HG03060 (cell line): ENCODE measurements around the gene CNIH2.
"Not testable (repeated sequence)": the region's sequence is repeated elsewhere in the genome, so short reads cannot be mapped to it uniquely, and the experiment has no call there.

Source experiments
- ATAC-seq: cut with Tn5 transposase; IDR thresholded peaks from one replicate; pipeline ENCODE4 v1.9.1; 2021; ENCODE audit warnings: low read depth, moderate number of reproducible peaks; ENCODE audit not compliant: unreplicated experiment

CNIH2 gene

DNA sequence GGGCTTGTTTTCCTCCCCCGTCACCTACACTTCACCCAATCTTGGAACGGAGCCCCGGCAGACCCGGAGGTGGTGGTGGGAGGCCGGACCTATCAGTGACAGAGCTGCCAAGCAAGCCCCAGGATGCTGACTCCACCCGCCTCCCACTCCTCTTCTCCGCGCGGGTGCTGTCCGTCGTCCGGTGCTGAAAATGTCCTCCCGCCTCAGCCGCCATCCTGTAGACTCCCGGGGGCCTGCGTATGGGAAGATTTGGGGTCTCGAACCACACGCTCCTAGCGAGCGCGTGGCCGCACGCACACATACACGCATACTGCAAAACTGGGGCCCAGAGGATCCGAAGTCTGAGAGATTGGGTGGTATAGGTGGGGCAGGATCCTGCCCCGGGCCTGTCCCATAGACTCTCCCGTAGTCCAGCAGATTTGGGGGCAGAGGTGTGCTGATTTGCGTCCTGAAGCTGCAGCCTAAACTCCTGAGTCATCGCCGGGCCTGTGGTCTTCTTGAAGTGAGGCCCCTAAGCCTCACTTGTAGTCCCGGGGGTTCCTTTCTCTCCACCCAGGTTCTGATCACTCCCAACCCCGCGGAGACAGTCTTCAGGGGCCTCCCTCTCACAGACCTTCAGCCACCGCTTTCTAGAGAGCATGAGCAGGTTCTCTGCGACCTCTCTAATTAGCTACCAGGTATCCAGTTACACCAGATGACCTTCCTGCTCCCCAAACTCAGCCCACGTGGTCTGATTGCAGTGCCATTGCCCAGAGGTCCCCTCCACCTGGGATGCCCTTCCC, 11.8 kb downstream of the CNIH2 start:
- peak; percentile 17 for ATAC-seq

- ATAC-seq, result no peak
Observed at GRCh38 chr11:66290330-66290621, 12.3 kb downstream of the CNIH2 start.

DNA sequence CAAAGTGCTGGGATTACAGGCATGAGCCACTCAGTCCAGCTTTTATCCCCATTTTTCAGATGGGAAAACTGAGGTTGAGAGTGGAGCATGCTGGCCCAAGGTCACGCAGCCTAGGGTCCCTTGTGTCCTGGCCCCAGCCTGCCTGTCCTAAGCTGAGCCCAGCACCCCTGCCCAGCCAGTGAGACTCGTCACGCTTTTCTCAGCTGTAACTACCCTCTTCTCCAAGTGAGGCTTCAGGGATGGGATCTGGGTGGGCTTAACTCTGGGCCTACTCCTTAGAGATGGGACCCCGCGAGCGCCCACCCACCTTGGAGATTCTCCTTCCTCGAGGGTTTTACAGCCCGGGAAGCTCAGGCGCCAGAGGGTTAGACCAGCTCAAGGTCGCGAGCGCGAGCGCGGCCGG, 13.3 kb downstream of the CNIH2 start:
- ATAC-seq, result no peak

- no peak for ATAC-seq
Observed at GRCh38 chr11:66291706-66292542, 13.9 kb downstream of the CNIH2 start, which contains the start of gene TMEM151A. TSS of gene TMEM151A (plus strand) at chr11:66291894. CDS start at chr11:66292014, 120 bp downstream.

GRCh38 chr11:66292543-66293332, 14.8 kb downstream of the CNIH2 start:
- no peak for ATAC-seq

GRCh38 chr11:66293352-66293751, 15.4 kb downstream of the CNIH2 start:
- ATAC-seq, result no peak

DNA sequence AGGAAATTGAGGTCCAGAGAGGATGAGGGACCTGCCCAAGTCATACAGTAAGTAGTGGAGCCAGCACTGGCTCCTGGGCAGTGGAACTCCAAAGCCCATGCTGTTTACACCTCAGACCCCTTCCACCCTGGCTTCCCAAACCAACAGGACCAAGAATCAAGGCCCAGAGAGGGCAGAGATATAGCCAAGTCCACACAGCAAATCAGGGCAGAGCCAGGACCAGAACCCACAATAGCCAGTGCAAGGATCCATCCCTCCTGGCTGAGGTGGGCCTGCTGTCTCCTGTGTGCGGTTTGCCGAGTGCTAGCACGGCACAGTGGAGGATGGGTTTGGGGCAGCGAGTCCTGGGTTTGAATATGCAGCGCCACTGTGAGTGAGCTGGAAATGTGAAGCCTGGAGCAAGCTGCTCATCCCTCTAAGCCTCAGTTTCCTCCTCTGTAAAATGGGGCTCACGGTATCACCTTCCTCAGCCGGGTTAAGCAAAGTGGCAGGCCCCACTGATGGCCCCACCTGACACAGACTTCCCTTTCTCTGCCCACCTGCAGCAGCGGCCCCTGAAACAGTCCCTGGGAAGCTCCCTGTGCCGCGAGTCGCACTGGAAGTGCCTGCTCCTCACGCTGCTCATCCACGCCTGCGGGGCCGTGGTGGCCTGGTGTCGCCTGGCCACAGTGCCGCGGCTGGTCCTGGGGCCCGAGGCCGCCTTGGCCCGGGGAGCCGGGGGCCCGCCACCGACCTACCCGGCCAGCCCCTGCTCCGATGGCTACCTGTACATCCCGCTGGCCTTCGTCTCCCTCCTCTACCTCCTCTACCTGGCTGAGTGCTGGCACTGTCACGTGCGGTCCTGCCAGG, 16.0 kb downstream of the CNIH2 start:
- no peak for ATAC-seq

- no peak for ATAC-seq
Observed at GRCh38 chr11:66294626-66295620, 16.9 kb downstream of the CNIH2 start.

GRCh38 chr11:66297610-66298009, 19.6 kb downstream of the CNIH2 start:
- ATAC-seq, result no peak

- ATAC-seq, result no peak
Observed at GRCh38 chr11:66299186-66299585, 21.2 kb downstream of the CNIH2 start.

GRCh38 chr11:66302656-66303055, 24.7 kb downstream of the CNIH2 start:
- ATAC-seq, result no peak

- no peak for ATAC-seq
Observed at GRCh38 chr11:66309475-66309874, 31.5 kb downstream of the CNIH2 start.

DNA sequence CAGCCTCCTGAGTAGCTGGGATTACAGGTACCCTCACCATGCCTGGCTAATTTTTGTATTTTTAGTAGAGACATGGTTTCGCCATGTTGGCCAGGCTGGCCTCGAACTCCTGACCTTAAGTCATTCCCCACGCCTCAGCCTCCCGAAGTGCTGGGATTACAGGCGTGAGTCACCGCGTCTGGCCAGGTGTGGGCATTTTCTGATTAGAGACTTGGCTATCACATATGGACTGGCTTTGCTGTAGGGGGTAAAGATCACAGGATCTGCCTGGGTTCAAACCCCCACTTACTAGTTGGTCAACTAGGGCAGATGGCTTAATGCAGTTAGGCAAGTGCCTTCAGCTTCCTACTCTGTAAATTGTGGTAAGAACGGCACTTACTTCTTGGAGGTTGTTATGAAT, 32.3 kb downstream of the CNIH2 start:
- ATAC-seq, result no peak

GRCh38 chr11:66310803-66311440, 32.9 kb downstream of the CNIH2 start:
- ATAC-seq, result not testable (repeated sequence)

- peak; percentile 19 for ATAC-seq
Observed at GRCh38 chr11:66311470-66311964, 33.5 kb downstream of the CNIH2 start.

- ATAC-seq, result peak; percentile 52
Observed at GRCh38 chr11:66311965-66312548, 34.1 kb downstream of the CNIH2 start.

DNA sequence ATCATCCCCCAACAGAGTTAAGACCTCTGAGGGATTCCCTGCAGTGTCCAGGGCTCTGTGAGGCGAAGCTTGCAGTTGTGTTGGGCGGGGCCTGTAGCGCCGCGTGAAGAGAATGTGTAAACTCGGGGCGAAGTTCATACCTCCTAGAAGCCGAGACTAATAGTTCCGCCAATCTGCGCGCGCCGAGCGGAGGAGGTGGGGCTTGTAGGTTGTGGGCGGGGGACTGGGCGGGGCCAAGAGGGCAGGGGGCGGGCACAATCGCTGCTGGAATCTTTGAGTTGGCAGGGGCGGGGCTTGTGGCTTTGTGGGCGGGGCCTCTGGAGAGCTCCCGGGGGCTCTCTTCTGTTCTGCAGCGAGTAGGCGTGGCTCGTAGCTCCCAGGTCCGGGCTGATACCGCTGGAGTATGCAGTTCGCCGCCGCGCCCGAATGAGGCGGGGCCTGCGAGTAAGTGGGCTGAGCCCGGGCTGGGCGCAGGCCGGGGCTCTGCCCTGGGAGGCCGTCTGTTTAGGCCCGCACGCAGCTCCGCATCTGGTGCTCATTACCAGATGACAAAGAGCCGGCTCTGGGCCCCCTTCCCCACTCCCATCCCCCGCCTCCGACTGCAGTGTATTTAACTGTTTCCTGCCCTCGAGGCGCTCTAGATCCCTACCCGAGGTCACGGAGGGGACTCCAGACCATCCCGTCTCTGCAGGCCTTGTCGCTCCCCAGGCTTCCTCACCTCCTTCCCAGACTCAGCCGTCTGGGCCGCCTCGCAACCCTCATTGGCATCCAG, 34.8 kb downstream of the CNIH2 start:
- peak; percentile 38 for ATAC-seq
